ENCODE results near the gene HLA-DQB1.

The HLA-DQB1 gene

DNA sequence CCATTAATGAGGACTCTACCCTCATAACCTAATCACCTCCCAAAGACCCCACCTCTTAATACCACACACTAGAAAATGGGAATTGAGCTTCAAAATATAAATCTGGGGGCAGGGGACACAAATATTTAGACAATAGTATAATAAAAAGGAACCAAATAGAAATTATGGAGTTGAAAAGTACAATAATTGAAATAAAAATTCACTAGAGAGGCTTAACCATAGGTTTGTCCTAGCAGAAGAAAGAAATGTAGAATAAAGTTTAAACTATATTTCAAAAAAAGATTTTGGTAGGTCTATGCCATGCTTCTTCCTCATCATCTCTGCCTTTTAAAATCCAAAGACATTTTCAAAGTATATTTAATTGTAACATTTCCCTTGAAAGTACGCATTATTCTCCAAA is 48.7 kb downstream of the HLA-DQB1 start:
- TF ChIP-seq, protein P1, sequence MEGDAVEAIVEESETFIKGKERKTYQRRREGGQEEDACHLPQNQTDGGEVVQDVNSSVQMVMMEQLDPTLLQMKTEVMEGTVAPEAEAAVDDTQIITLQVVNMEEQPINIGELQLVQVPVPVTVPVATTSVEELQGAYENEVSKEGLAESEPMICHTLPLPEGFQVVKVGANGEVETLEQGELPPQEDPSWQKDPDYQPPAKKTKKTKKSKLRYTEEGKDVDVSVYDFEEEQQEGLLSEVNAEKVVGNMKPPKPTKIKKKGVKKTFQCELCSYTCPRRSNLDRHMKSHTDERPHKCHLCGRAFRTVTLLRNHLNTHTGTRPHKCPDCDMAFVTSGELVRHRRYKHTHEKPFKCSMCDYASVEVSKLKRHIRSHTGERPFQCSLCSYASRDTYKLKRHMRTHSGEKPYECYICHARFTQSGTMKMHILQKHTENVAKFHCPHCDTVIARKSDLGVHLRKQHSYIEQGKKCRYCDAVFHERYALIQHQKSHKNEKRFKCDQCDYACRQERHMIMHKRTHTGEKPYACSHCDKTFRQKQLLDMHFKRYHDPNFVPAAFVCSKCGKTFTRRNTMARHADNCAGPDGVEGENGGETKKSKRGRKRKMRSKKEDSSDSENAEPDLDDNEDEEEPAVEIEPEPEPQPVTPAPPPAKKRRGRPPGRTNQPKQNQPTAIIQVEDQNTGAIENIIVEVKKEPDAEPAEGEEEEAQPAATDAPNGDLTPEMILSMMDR (IDR thresholded peaks at IDR 0.05; ENCODE audit: low read depth, low read length, missing control alignments): no peak
- in situ Hi-C loops (cut with HindIII; ENCODE audit: low pct_ligation_motif_present, low sequenced_read_pairs): no loop called here
- Histone ChIP-seq H3K27me3 (replicated peaks) (no peaks in the 10 kb centered on the region), H3K4me3 (ENCODE audit: low read depth, low read length) (no peak overlapping the region), H3K36me3 (replicated peaks) (no peaks in the 10 kb centered on the region), H3K27ac (no peak overlapping the region)
- DNase-seq: no peak

DNA sequence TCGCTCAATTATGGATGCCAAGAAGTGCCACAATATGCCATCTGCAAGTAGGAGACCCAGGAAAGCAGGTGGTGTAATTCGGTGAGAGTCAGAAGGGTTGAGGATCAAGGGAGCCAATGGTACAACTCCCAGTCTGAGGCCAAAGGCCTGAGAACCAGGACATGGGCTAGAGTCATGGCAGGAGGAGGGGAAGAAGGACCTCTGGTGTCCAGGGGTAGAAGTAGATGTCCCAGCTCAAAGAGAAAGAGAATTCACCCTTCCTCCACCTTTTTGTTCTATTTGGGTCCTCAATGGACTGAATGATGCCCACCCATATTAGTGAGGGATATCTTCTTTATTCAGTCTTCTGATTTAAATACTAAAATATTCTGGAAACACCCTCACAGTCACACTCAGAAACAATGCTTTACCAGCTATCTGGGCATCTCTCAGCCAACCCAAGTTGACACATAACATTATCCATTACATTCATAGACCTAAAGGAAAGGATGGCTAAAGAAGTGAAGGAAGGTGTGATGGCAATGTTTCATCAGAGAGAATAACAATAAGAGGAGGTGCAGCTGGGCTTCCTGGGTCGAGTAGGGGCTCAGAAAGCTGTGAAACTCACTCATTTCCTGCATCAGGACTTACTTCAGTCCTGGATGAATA is 50.4 kb downstream of the HLA-DQB1 start:
- no peak for DNase-seq
- Histone ChIP-seq H3K27ac (no peak overlapping the region), H3K27me3 (replicated peaks) (no peaks in the 10 kb centered on the region), H3K4me3 (ENCODE audit: low read depth, low read length) (no peak overlapping the region), H3K36me3 (replicated peaks) (no peaks in the 10 kb centered on the region)
- in situ Hi-C loops (cut with HindIII; ENCODE audit: low pct_ligation_motif_present, low sequenced_read_pairs): no loop called here
- TF ChIP-seq, protein P1 (IDR thresholded peaks at IDR 0.05; ENCODE audit: low read depth, low read length, missing control alignments): no peak

DNA sequence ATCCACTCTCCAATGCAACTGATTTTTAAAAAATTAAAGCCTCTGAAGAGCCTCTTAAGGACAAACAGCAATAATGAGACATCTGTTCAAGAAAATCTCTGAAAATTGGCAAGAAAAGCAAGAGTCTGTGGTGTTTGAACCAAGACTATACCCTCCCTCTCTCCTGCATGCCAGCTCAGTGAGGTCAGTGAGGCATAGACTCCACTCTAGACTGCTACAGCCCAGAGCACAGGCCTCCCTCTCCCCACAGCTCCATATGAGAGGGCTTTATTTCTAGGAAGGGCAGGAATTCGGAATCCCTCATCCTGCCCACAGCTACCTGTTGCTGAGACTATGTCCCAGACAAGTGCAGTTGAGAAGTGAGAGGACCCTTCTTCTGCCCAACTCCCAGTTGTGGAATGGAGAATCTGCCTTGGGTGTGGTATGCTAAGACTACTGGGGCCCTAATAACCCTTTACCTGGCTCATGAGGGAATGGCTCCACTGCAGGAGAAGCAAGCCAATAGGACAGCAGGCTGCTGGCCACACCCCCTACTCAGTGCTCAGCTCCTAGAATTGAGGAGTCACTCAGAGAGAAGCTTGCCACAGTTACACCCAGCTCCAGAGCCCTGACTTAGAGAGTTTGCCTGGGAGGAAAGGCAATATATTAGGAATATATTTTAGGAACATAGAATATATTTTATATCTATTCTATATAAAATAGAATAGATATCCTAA is 51.9 kb downstream of the HLA-DQB1 start:
- TF ChIP-seq, protein P1 (IDR thresholded peaks at IDR 0.05; ENCODE audit: low read depth, low read length, missing control alignments): no peak
- Histone ChIP-seq H3K4me3 (ENCODE audit: low read depth, low read length) (no peak overlapping the region), H3K27me3 (replicated peaks) (no peaks in the 10 kb centered on the region), H3K36me3 (replicated peaks) (no peaks in the 10 kb centered on the region), H3K27ac (no peak overlapping the region)
- DNase-seq: no peak
- in situ Hi-C loops (cut with HindIII; ENCODE audit: low pct_ligation_motif_present, low sequenced_read_pairs): no loop called here

DNA sequence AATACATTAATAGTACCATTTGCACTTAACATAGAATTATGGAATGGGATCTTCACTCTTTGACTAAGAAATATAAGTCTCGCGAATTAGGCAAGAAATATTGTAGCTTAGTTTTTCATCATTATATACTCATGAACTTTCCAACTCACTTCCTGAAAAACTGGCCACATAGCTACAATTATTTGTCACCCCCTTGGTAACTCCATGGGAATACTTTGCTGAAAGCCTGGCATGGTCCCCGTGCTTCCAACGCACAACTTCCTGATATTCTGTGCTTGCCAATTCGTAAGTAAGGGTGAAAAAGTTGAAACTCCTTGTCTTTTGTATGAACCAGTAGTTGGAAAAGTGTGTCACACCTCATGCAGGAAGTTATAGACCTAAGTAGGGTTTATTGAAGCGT is 53.0 kb downstream of the HLA-DQB1 start:
- no peaks in the 10 kb centered on the region for H3K36me3 ChIP-seq (replicated peaks)
- no peak for DNase-seq
- in situ Hi-C loops (cut with HindIII; ENCODE audit: low pct_ligation_motif_present, low sequenced_read_pairs): no loop called here
- no peaks in the 10 kb centered on the region for H3K27me3 ChIP-seq (replicated peaks)
- H3K27ac ChIP-seq: no peak overlapping the region
- no peak overlapping the region for H3K4me3 ChIP-seq (ENCODE audit: low read depth, low read length)
- TF ChIP-seq, protein P1 (IDR thresholded peaks at IDR 0.05; ENCODE audit: low read depth, low read length, missing control alignments): no peak

DNA sequence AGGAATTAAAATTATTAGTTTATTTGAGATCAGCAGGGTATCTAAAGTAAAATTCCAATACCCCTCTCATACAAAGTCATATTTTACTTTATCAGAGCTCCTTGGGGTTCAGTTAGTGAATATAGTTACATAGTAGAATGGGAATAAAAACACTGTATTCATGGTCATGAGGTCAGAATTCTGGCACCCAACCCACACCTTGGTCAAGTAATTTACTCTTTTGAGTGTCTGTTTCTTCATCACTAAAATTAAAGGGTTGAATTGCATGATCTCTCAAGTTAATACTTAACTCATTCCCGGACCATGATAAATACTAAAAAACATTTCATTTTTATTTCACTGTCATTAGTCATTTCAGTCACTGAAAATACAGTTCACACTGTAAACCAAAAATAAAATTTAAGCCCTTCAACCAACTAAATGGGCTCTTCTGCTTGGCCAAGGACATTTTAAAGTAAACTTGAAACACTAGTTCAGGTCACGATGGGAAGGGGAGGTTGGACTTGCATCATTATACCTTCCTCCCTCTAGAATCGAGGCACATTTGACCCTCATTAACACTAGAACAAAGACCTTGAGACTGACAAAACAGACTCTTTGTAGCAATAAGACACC is 55.7 kb downstream of the HLA-DQB1 start:
- in situ Hi-C loops (cut with HindIII; ENCODE audit: low pct_ligation_motif_present, low sequenced_read_pairs): no loop called here
- H3K27me3 ChIP-seq (replicated peaks): no peaks in the 10 kb centered on the region
- no peak overlapping the region for H3K27ac ChIP-seq
- no peaks in the 10 kb centered on the region for H3K36me3 ChIP-seq (replicated peaks)
- H3K4me3 ChIP-seq (ENCODE audit: low read depth, low read length): no peak overlapping the region
- no peak for DNase-seq
- TF ChIP-seq, protein P1 (IDR thresholded peaks at IDR 0.05; ENCODE audit: low read depth, low read length, missing control alignments): no peak

All from brain microvascular endothelial cell (primary cell).